Smooth muscle cell (in vitro differentiated cells): ENCODE measurements around the gene OR51E1. TPM values are rescaled to one million over a fixed set of nuclear protein-coding genes. Genes with fewer than 3 reads are reported as not detected.

Experiments used
- DNase-seq: peaks from one replicate; lab custom pipeline; 2025; ENCODE audit not compliant: unreplicated experiment; lab: John Stamatoyannopoulos, UW
- H2AFZ ChIP-seq: fragments of 200-600 bp; sonication (generic); 2 replicates; pipeline ENCODE4 v1.6.0; 2016; ENCODE audit warnings: antibody characterized with exemption, low read depth, mild to moderate bottlenecking
- H3F3A ChIP-seq: fragments of 200-600 bp; sonication (generic); 2 replicates; pipeline ENCODE4 v1.6.0; 2017; ENCODE audit warnings: antibody characterized with exemption, low read depth
- H3K27ac ChIP-seq: fragments of 200-600 bp; sonication (generic); 2 replicates; pipeline ENCODE4 v1.5.1; 2016; ENCODE audit warnings: low read depth, mild to moderate bottlenecking
- H3K27me3 ChIP-seq: fragments of 200-600 bp; sonication (generic); 2 replicates; pipeline ENCODE4 v1.6.1; 2016; ENCODE audit warnings: low read depth, mild to moderate bottlenecking
- H3K36me3 ChIP-seq: fragments of 200-600 bp; sonication (generic); 2 replicates; pipeline ENCODE4 v1.5.1; 2016; ENCODE audit warnings: low read depth
- H3K4me1 ChIP-seq: fragments of 200-600 bp; sonication (generic); 2 replicates; pipeline ENCODE4 v1.5.1; 2016; ENCODE audit warnings: low read depth
- H3K4me2 ChIP-seq: fragments of 200-600 bp; sonication (generic); 2 replicates; pipeline ENCODE4 v1.6.0; 2016; ENCODE audit warnings: mild to moderate bottlenecking
- H3K4me3 ChIP-seq: fragments of 200-600 bp; sonication (generic); 2 replicates; pipeline ENCODE4 v1.5.1; 2016; ENCODE audit warnings: mild to moderate bottlenecking
- H3K79me2 ChIP-seq: fragments of 200-600 bp; sonication (generic); 2 replicates; pipeline ENCODE4 v1.6.0; 2016; ENCODE audit warnings: low read depth, mild to moderate bottlenecking
- H3K9ac ChIP-seq: fragments of 200-600 bp; sonication (generic); 2 replicates; pipeline ENCODE4 v1.6.0; 2016; ENCODE audit warnings: low read depth
- H3K9me3 ChIP-seq: fragments of 200-600 bp; sonication (generic); replicated peaks from 2 replicates; pipeline ENCODE4 v1.5.1; 2016; ENCODE audit warnings: low read depth
- H4K20me1 ChIP-seq: fragments of 200-600 bp; sonication (generic); 2 replicates; pipeline ENCODE4 v1.6.0; 2016; ENCODE audit warnings: low read depth
- WGBS: methylation state at CpG from one replicate; pipeline ENCODE4 v1.1.7; 2016; ENCODE audit warnings: low lambda C conversion rate; 5-methylcytosine and 5-hydroxymethylcytosine counted together
- polyA plus RNA-seq: library from polyadenylated mRNA; unstranded; fragments of >200 nt; fragmentation: Nextera tagmentation; extraction: Ambion mirVana; gene quantifications from 2 replicates; pipeline ENCODE4 v1.2.1, GENCODE V29; 2016
- total RNA-seq: library from RNA; depleted of rRNA; stranded (reverse); fragments of >200 nt; gene quantifications from 2 replicates; pipeline ENCODE4 v1.2.3, GENCODE V29; 2014
- TF ChIP-seq, protein P1 (sequence below): fragments of 200-600 bp; sonication (generic); IDR thresholded peaks from 2 replicates; pipeline ENCODE4 v1.5.1; 2017; ENCODE audit warnings: borderline replicate concordance, mild to moderate bottlenecking, antibody characterized with exemption; ENCODE audit not compliant: insufficient read depth, poor library complexity, severe bottlenecking

OR51E1 gene
- total and polyA plus RNA-seq, 2 experiments from 2014 or later = not detected

DNA sequence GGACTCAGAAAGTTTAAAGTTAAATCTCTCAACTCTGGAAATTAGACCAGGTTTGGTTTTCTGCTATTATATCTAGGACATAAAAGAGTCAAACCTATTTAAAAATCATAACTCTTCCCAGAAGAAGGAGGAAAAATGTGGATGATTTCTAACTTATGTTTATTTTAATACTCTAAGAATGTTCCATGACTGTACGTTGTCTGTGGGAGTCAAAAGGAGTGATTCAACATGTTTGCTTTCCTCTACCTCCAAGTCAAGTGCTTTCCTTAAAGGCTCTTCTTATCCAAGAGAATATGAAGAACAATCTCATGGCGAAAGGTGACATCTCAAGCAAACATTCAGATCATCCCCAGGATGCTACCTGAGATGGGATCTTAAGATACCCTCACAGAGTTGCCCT, 21.6 kb downstream of the OR51E1 start:
- DNase-seq = no peak
- H3K4me3 ChIP-seq = no peak overlapping the region
- no peaks in the 10 kb centered on the region for H3K27me3 ChIP-seq
- no peaks in the 10 kb centered on the region for H4K20me1 ChIP-seq
- H3K36me3 ChIP-seq = no peaks in the 10 kb centered on the region
- H3K9ac ChIP-seq = no peak overlapping the region
- no peaks in the 10 kb centered on the region for H3K4me1 ChIP-seq
- H3K9me3 ChIP-seq = no peaks in the 10 kb centered on the region
- 67% methylated on average over 2 of the region's 2 CpGs for WGBS
- H3F3A ChIP-seq = no peaks in the 10 kb centered on the region
- no peak overlapping the region for H3K4me2 ChIP-seq
- H2AFZ ChIP-seq = no peak overlapping the region
- no peaks in the 10 kb centered on the region for H3K79me2 ChIP-seq
- H3K27ac ChIP-seq = no peak overlapping the region
- TF ChIP-seq, protein P1, sequence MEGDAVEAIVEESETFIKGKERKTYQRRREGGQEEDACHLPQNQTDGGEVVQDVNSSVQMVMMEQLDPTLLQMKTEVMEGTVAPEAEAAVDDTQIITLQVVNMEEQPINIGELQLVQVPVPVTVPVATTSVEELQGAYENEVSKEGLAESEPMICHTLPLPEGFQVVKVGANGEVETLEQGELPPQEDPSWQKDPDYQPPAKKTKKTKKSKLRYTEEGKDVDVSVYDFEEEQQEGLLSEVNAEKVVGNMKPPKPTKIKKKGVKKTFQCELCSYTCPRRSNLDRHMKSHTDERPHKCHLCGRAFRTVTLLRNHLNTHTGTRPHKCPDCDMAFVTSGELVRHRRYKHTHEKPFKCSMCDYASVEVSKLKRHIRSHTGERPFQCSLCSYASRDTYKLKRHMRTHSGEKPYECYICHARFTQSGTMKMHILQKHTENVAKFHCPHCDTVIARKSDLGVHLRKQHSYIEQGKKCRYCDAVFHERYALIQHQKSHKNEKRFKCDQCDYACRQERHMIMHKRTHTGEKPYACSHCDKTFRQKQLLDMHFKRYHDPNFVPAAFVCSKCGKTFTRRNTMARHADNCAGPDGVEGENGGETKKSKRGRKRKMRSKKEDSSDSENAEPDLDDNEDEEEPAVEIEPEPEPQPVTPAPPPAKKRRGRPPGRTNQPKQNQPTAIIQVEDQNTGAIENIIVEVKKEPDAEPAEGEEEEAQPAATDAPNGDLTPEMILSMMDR = no peak

DNA sequence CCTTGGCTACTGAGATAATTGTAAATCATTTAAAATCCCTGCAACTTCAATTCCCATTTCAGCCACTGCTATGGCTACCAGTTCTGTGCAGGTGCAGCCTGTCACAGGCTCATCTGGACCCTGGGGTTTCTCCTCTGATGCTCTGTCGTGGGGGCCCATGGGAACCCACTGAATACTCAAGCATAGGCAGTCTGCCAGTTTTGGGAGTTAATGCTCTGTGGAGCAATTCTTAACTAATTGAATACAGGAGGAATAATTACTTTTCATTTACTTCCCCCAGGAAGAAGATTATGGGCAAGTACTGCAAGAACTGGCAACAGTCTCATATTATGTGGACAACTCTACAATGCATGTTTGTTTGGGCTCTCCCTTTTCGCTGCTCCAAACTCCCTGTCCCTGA, 28.0 kb downstream of the OR51E1 start:
- Histone ChIP-seq H4K20me1 (no peaks in the 10 kb centered on the region), H3K9me3 (no peaks in the 10 kb centered on the region), H3K4me2 (no peak overlapping the region), H3K79me2 (no peaks in the 10 kb centered on the region), H3K9ac (no peak overlapping the region), H2AFZ (no peak overlapping the region), H3F3A (no peaks in the 10 kb centered on the region), H3K4me3 (no peak overlapping the region), H3K36me3 (no peaks in the 10 kb centered on the region), H3K27ac (no peak overlapping the region), H3K27me3 (no peaks in the 10 kb centered on the region), H3K4me1 (no peaks in the 10 kb centered on the region)
- TF ChIP-seq, protein P1 = no peak
- WGBS = 93% methylated on average over 2 of the region's 2 CpGs
- DNase-seq = no peak

DNA sequence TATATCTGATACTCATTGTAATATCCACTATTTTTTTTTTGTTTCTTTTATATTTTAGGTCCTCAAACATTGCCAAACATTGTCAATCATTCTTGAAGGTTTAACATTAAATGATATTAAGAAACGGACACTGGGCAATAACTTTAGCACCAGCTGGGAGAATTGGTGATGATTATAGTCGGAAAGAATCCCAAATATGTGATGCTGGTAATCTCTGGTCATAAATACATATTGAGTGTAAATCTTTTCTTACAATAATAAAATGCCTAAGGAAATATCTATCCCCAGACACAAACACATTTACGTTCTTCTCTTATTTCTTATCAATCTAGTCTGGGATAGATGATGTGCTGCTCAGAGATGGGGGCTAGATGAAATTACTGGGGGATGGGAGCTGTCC, 28.7 kb downstream of the OR51E1 start:
- Histone ChIP-seq H3K36me3 (no peaks in the 10 kb centered on the region), H3K27me3 (no peaks in the 10 kb centered on the region), H3K4me1 (no peaks in the 10 kb centered on the region), H2AFZ (no peak overlapping the region), H3K9me3 (no peaks in the 10 kb centered on the region), H3K4me3 (no peak overlapping the region), H4K20me1 (no peaks in the 10 kb centered on the region), H3K9ac (no peak overlapping the region), H3K79me2 (no peaks in the 10 kb centered on the region), H3F3A (no peaks in the 10 kb centered on the region), H3K27ac (no peak overlapping the region), H3K4me2 (no peak overlapping the region)
- DNase-seq = no peak
- WGBS = 40% methylated on average over 3 of the region's 3 CpGs
- TF ChIP-seq, protein P1 = no peak

DNA sequence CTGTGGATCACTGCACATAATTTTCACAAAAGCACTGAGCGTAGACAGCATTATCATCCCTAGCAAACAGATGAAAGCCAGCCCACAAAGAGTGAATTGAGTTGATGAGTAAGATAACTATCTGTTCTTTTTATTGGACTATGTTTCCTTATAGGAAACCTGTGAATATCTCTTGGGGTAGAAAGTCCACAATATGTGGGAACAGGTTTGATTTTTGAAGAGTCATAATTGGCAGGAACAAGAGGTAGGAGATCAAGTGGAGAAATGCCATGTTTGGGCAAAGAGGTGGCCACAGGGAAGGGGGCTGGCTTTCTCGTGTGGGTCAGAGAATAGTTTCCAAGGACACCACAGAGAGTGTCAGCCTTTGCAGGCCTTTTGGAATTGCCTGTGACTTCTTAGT, 30.0 kb downstream of the OR51E1 start:
- no peaks in the 10 kb centered on the region for H4K20me1 ChIP-seq
- no peaks in the 10 kb centered on the region for H3K36me3 ChIP-seq
- no peak overlapping the region for H3K4me2 ChIP-seq
- H3K27ac ChIP-seq = no peak overlapping the region
- no peak overlapping the region for H3K9ac ChIP-seq
- no peaks in the 10 kb centered on the region for H3F3A ChIP-seq
- H3K79me2 ChIP-seq = no peaks in the 10 kb centered on the region
- H3K4me1 ChIP-seq = no peaks in the 10 kb centered on the region
- no peaks in the 10 kb centered on the region for H3K9me3 ChIP-seq
- 64% methylated on average over 2 of the region's 2 CpGs for WGBS
- no peak overlapping the region for H3K4me3 ChIP-seq
- no peak overlapping the region for H2AFZ ChIP-seq
- no peak for DNase-seq
- H3K27me3 ChIP-seq = no peaks in the 10 kb centered on the region
- TF ChIP-seq, protein P1 = no peak
